ENCODE measurements around the gene ACOT7.
"Not testable (repeated sequence)": the region's sequence is repeated elsewhere in the genome, so short reads cannot be mapped to it uniquely, and the experiment has no call there.

ACOT7 gene

GRCh38 chr1:6316240-6317097 lies 77.1 kb downstream of the ACOT7 start:
- no peak for DNase-seq (ENCODE audit: low spot score)

- no peak for DNase-seq (ENCODE audit: low spot score)
Measured at GRCh38 chr1:6314503-6314902, 79.1 kb downstream of the ACOT7 start.

- DNase-seq (ENCODE audit: low spot score) = no peak
Measured at GRCh38 chr1:6313393-6314200, 80.0 kb downstream of the ACOT7 start.

- no peak for DNase-seq (ENCODE audit: low spot score)
Measured at GRCh38 chr1:6310116-6310848, 83.3 kb downstream of the ACOT7 start.

- DNase-seq (ENCODE audit: low spot score) = no peak
Measured at GRCh38 chr1:6309564-6309963, 84.0 kb downstream of the ACOT7 start.

- no peak for DNase-seq (ENCODE audit: low spot score)
Measured at GRCh38 chr1:6308449-6308848, 85.1 kb downstream of the ACOT7 start.

- DNase-seq (ENCODE audit: low spot score) = not testable (repeated sequence)
Measured at GRCh38 chr1:6307682-6308081, 85.9 kb downstream of the ACOT7 start.

GRCh38 chr1:6307099-6307498 lies 86.5 kb downstream of the ACOT7 start:
- no peak for DNase-seq (ENCODE audit: low spot score)

GRCh38 chr1:6303397-6304012 lies 90.1 kb downstream of the ACOT7 start:
- no peak for DNase-seq (ENCODE audit: low spot score)

GRCh38 chr1:6302568-6302967 lies 91.0 kb downstream of the ACOT7 start:
- DNase-seq (ENCODE audit: low spot score) = no peak

- DNase-seq (ENCODE audit: low spot score) = no peak
Measured at GRCh38 chr1:6301526-6301925, 92.0 kb downstream of the ACOT7 start.

GRCh38 chr1:6300342-6301048 lies 93.1 kb downstream of the ACOT7 start:
- DNase-seq (ENCODE audit: low spot score) = no peak

GRCh38 chr1:6299557-6300165 lies 93.9 kb downstream of the ACOT7 start:
- no peak for DNase-seq (ENCODE audit: low spot score)

GRCh38 chr1:6298940-6299465 lies 94.6 kb downstream of the ACOT7 start:
- no peak for DNase-seq (ENCODE audit: low spot score)

GRCh38 chr1:6298530-6298929 lies 95.0 kb downstream of the ACOT7 start:
- no peak for DNase-seq (ENCODE audit: low spot score)

GRCh38 chr1:6295910-6296309 lies 97.7 kb downstream of the ACOT7 start:
- no peak for DNase-seq (ENCODE audit: low spot score)

GRCh38 chr1:6294890-6295556 lies 98.5 kb downstream of the ACOT7 start:
- DNase-seq (ENCODE audit: low spot score) = no peak

- no peak for DNase-seq (ENCODE audit: low spot score)
Measured at GRCh38 chr1:6294080-6294889, 99.3 kb downstream of the ACOT7 start.

GRCh38 chr1:6292102-6292501 lies 101.5 kb downstream of the ACOT7 start:
- DNase-seq (ENCODE audit: low spot score) = no peak

All from AG08396 (cell line).